ENCODE data around the gene KCTD16.

KCTD16 gene

GRCh38 chr5:144260121-144260520, 89.4 kb downstream of the KCTD16 start:
- TF ChIP-seq, protein P1, sequence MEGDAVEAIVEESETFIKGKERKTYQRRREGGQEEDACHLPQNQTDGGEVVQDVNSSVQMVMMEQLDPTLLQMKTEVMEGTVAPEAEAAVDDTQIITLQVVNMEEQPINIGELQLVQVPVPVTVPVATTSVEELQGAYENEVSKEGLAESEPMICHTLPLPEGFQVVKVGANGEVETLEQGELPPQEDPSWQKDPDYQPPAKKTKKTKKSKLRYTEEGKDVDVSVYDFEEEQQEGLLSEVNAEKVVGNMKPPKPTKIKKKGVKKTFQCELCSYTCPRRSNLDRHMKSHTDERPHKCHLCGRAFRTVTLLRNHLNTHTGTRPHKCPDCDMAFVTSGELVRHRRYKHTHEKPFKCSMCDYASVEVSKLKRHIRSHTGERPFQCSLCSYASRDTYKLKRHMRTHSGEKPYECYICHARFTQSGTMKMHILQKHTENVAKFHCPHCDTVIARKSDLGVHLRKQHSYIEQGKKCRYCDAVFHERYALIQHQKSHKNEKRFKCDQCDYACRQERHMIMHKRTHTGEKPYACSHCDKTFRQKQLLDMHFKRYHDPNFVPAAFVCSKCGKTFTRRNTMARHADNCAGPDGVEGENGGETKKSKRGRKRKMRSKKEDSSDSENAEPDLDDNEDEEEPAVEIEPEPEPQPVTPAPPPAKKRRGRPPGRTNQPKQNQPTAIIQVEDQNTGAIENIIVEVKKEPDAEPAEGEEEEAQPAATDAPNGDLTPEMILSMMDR (IDR thresholded peaks at IDR 0.05; ENCODE audit: low read depth, low read length) = no peak
- no peak overlapping the region for H3K4me3 ChIP-seq (ENCODE audit: low read depth, low read length)

DNA sequence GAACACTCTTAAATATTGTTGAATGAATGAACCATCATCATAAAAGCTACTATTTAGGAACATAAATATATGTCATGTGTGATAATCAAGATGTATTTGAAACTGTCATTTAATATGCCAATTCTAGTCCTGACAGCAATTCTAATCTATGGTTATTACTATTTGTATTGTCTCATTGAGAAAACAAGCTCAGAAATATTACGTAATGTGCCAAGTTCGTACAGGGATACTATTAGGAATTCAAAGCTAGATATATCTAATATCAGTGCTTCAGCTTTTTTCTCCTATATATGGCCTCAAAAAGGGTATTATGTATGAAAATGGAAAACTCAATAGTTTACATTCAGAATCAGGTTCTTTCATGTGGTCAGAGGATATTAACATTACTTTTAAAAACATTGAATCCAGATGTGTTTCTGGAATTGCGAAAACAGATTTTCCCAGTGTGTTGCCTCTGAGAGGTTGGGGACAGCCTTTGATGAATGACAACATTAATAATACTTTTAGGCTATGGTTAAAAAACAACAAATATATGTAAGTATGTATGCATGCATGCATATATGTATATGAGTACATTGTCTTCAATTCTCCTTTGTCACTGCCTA, 95.1 kb downstream of the KCTD16 start:
- TF ChIP-seq, protein P1 (IDR thresholded peaks at IDR 0.05; ENCODE audit: low read depth, low read length) = no peak
- no peak overlapping the region for H3K4me3 ChIP-seq (ENCODE audit: low read depth, low read length)

DNA sequence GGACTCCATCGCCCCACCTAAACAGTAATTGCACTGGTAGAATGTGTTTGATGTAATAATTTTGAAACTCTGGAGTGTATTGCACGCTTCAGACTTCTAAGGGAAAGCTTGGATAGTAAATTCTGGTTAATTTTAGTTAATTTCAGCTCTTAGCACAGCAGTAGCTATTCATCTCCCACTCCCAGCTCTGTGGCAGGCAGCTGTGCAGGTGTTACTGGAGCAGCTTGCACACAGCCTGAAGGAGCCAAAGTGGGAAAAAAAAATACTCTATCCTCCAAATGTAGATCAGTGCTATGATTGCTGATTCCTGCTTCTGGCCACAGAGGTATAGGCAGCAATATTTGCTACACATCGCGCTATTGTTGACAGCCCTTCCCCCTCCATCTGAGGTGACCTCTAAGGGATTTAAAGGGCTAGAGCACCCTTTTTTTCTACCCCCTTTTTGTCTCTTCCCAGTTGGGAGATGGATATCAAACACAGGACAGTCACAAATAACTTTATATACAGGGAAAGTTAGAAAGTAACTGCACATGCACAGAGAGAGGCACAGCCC, 97.4 kb downstream of the KCTD16 start:
- TF ChIP-seq, protein P1 (IDR thresholded peaks at IDR 0.05; ENCODE audit: low read depth, low read length) = no peak
- H3K4me3 ChIP-seq (ENCODE audit: low read depth, low read length) = no peak overlapping the region

DNA sequence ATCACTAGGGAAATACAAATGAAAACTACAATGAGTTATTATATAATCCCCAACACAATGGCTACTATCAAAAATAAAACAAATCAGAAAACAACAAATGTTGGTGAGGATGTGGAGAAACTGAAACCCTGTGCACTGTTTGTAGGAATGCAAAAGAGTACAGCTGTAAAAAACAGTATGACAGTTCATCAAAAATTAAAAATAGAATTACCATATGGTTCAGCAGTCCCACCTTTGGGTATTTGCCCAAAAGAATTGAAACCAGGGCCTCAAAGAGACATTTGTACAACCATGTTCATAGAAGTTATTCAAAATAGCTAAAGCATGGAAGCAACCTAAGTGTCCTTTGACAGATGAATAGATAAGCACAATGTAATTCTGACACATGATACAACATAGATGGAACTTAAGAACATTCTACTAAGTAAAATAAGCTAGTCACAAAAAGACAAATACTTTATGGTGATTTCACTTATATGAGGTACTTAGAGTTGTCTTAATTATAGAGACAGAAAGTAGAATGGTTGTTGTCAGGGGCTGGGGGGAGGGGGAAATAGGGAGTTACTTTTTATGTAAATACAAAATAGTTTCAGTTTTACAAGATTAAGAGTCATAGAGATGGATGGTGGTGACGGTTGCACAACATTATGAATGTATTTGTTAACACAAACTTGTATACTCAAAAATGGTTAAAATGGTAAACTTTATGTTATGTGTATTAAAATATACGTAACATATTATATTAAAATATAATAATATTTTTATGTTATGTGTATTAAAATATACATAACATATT, 102.8 kb downstream of the KCTD16 start:
- no peak overlapping the region for H3K4me3 ChIP-seq (ENCODE audit: low read depth, low read length)
- TF ChIP-seq, protein P1 (IDR thresholded peaks at IDR 0.05; ENCODE audit: low read depth, low read length) = no peak

DNA sequence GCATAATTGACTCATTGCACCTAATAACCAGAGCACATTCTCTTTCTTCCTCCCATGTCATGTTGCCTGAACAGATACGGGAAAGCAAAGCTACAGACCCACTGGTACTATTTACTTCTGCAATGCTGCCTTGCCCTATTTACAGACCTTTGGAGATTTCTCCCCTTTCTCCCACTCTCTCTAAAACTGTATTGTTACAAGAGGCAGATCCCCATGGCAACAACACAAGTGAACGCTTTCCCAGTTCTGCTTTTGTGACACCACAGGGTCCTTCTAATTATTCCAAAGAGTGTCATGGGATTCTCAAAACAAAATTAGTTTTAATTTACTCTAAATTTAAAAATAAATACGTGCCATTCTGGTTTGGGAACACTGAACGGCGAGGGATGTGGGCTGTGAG, 104.7 kb downstream of the KCTD16 start:
- TF ChIP-seq, protein P1 (IDR thresholded peaks at IDR 0.05; ENCODE audit: low read depth, low read length) = no peak
- H3K4me3 ChIP-seq (ENCODE audit: low read depth, low read length) = no peak overlapping the region

GRCh38 chr5:144276034-144276822, 105.6 kb downstream of the KCTD16 start:
- H3K4me3 ChIP-seq (ENCODE audit: low read depth, low read length) = no peak overlapping the region
- TF ChIP-seq, protein P1 (IDR thresholded peaks at IDR 0.05; ENCODE audit: low read depth, low read length) = no peak

All from WI38 (cell line).